Frontal cortex (tissue), 4 donors: ENCODE measurements around the gene CPVL. TPM values are rescaled to one million over a fixed set of nuclear protein-coding genes. Genes with fewer than 3 reads are reported as not detected.
"Not testable (repeated sequence)": the region's sequence is repeated elsewhere in the genome, so short reads cannot be mapped to it uniquely, and the experiment has no call there.

Source experiments
- DNase-seq, 2 donors: peaks; one replicate each; pipeline ENCODE4 v3.0.0; 2012; ENCODE audit warnings: low spot score in 2 of 2
- FAIRE-seq: peaks from 2 replicates; lab custom pipeline; 2012; peaks lifted over from hg19 to GRCh38; lab: Jason Lieb, UNC
- total RNA-seq: library from RNA; depleted of rRNA; stranded (reverse); fragments of >200 nt; gene quantifications from one replicate; pipeline ENCODE4 v1.2.3, GENCODE V29; 2014
- donor health status: control.
- donor health status: control.
- donor health status: control.

CPVL gene
- total RNA-seq, 1 donor from 2014 or later, result 54.6 TPM

DNA sequence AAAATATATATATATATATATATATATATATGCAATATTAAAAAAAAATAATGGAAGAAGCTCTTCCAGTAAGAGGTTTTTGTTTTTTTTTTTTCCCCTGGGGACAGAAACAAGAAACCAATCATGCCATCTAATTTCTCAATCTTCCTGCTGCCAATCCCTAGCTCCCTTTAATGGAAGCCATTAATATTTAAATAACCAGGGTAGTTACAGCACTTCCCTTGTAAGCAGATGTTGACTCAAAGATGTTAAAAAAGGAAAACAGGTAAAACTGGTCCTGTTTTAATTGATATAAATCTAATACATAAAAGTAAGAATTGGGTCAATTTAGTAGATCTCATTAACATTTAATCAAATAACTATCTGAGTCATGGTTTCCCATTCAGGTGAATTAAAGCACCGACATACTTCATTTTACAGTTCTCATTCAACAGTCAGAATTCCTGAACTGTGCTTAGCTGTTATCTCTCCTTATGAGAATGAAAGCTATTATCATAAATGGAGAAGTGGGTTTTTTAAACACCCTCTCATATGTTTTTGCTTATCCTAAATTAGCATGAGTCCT is 22.6 kb downstream of the CPVL start:
- no peak for DNase-seq
- FAIRE-seq, result no peak

- no peak for FAIRE-seq
Observed at GRCh38 chr7:29122759-29123158, 23.6 kb downstream of the CPVL start.

GRCh38 chr7:29122081-29122480 is 24.3 kb downstream of the CPVL start:
- FAIRE-seq, result no peak
- no peak for DNase-seq

More at GRCh38 chr7:29122759-29123158, 23.6 kb downstream of the CPVL start:
- no peak for DNase-seq

DNA sequence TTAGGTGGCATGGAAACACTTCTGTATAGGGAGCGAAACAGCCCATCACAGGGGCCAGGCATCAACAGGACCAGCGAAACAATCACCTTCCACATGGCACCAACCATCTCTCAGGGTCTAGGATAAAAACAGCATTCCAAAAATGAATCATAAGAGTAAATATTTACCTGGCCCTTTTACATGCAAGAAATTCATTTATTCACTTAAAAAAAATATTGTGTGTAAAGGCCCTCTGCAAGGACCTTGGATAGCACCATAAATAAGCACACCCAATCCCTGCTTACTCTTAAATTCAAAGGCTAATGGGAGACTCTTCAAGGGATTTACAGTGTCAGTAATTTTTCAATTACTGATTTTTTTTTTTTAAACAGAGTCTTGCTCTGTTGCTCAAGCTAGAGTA is 25.4 kb downstream of the CPVL start:
- FAIRE-seq (no peak), DNase-seq (no peak)

DNA sequence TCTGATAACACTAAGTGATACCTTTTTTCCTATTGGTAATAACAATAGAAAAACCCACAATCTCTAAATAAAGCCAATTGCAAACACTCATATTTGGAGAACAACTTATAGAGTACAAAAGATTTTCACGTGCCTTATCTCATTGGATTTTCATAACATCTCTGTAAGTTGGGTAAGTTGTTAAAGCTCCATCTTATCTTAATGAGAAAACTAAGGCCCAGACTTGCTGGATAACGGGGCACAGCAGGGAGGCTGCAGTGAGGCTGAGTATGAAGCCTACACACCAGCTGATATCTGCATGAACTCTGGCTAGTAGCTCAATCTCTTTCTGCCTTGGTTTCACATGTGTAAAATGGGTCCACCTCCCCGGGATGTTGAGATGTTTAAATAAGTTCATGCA is 26.8 kb downstream of the CPVL start:
- DNase-seq (no peak), FAIRE-seq (no peak)

DNA sequence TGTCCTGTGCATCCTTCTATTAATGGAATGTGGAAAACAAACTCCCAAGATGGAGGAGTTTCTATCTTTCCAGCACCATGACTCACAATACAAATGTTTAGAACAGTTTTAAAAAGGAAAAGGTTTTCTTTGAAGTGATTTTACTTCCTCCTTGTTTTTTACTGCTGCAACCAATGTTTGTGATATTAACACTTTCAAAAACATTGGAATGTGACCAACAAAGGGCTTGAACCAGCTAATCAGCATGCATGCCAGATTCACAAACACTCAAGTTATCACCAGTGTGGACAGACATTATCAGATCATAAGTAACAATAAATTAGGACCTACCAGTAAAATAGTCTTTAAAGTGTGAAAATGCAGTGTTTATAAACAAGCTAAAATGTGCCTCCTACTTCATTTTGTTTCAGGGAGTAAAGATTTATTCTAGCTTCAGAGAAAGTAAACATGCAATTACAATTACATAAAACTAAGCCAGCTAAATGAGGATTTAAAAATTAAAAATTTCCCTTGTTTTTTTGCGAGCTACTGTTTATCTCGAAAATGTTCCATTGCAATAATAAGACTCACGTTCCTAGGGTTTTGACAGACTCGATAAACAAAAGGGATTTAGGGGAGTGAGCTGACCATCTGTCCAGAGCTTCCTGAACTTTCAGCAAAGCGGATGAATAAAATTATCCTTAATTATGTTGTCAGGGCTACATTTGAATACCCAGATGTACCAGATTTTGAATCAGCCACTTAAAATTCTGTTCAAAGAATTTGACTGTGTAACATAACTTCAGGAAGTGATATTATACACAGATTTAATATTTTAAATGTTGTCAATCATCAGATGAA is 29.8 kb downstream of the CPVL start:
- DNase-seq, result no peak
- FAIRE-seq, result no peak

DNA sequence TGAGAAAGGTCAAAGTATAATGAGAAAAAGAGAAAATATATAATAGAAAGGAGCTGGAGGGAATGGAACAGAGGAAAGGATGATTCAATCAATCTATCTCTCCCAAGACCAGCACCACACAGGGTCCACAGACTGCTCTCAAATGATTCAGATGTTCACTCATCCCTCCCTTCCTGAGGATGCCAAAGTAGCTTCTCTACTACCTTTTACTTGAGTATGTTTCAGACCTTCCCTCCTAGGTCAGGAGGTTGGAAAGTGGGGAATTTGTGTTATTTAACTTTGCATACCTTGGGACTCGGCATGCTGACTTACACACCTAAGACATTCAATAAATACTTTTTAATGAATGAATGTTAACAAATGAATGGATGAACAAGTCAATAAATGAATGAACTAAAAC is 30.6 kb downstream of the CPVL start:
- no peak for DNase-seq
- FAIRE-seq, result no peak

DNA sequence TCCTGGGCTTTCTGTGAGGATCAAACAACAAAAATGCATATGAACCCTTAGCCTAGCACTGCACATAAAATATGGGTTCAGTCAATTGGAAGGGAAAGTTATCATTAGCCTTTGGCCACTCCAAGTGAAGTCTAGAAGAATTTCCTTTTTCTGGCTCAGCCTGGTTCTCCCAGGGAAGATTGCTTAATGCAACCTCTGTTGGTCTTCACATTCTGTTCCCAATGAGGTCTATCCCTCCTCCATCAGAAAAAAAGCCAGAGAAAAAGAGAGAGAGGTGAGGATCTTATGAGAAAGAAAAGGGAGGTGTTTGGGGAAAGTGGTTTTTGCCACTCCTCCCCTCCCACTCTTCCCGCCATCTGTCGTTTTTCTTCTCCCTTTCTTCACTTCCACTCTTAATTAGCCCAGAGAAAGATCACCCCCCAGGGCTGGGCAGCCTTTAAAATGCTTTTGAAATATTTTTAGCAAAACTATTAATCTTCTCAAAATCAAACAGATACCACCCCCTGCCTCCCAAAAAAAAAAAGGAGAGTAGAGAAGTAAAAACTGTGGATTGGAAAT is 31.1 kb downstream of the CPVL start:
- FAIRE-seq (no peak), DNase-seq (no peak)

DNA sequence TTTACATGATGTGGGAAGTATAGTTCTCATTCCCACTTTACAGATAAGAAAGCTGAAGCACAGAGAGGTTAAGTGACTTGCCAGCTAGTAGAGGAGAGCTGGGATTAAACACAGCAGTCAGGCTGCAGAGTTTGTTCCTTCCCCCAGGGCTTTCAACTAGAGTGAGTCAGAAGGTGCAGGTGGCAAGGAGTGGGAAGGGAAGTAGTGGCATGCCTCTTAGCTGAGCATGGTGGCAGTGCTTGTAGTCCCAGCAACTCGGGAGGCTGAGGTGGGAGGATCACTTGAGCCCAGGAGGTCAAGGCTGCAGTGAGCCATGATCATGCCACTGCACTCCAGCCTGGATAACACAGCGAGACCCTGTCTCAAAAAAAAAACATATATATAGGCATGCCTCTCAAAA is 32.1 kb downstream of the CPVL start:
- DNase-seq, FAIRE-seq: not testable (repeated sequence)

GRCh38 chr7:29113384-29114102 is 32.8 kb downstream of the CPVL start:
- no peak for FAIRE-seq

GRCh38 chr7:29112721-29113120 is 33.6 kb downstream of the CPVL start:
- FAIRE-seq (no peak), DNase-seq (no peak)

More at GRCh38 chr7:29113384-29114102, 32.8 kb downstream of the CPVL start:
- no peak for DNase-seq

DNA sequence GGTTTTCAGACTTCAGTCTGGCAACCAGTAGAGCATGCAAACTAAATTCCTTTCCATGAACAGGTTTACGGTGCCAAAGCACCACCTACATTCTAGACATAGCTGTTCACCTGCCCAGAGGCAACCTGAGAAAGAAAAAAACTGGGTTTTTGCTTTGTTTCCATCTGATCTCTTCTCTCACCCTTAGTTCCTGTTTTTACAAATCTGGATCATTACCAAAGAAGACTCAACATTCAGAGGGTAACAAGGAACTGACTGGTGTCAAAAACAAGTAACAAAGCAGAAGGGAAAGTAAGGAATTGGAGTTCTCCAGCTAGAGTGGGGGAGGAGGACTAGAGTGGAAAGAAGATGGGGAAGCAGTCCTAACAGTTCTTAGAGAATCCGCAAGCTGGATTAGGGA is 36.4 kb downstream of the CPVL start:
- FAIRE-seq (no peak), DNase-seq (no peak)

DNA sequence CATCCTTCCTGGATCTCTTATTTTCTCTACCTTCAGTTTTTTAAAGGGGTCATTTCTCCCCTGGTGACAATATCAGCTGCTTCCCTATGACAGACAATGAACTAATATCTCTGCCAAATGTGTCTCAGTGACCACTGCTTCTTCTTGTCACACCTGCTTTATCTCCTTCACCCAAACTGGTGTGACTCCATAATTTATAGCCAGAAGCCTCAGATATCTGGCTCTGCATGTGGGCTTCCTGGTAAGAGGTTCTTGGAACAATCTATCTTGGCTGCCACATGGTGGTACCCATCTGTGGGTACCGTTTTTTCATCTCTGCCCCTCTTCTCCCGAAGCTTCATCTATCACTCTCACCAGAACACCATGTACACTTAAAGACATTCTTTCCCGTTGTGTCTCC is 37.0 kb downstream of the CPVL start:
- no peak for DNase-seq
- no peak for FAIRE-seq

GRCh38 chr7:29107056-29107455 is 39.3 kb downstream of the CPVL start:
- DNase-seq, result no peak
- FAIRE-seq, result no peak

DNA sequence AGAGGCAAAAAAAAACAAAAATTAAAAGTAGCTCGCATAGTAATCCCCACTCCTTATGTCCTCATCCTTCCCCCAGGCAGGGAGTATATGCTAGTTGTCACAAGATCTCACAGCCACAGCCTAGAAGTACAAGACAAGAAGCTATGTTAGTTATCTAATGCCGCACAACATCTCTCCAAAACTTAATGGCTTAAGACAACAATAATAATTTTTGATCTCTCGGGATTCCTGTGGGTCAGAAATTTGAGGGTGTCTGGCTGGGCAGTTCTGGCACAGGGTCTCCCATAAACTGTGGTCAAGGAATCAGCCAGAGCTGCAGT is 39.7 kb downstream of the CPVL start:
- no peak for FAIRE-seq

DNA sequence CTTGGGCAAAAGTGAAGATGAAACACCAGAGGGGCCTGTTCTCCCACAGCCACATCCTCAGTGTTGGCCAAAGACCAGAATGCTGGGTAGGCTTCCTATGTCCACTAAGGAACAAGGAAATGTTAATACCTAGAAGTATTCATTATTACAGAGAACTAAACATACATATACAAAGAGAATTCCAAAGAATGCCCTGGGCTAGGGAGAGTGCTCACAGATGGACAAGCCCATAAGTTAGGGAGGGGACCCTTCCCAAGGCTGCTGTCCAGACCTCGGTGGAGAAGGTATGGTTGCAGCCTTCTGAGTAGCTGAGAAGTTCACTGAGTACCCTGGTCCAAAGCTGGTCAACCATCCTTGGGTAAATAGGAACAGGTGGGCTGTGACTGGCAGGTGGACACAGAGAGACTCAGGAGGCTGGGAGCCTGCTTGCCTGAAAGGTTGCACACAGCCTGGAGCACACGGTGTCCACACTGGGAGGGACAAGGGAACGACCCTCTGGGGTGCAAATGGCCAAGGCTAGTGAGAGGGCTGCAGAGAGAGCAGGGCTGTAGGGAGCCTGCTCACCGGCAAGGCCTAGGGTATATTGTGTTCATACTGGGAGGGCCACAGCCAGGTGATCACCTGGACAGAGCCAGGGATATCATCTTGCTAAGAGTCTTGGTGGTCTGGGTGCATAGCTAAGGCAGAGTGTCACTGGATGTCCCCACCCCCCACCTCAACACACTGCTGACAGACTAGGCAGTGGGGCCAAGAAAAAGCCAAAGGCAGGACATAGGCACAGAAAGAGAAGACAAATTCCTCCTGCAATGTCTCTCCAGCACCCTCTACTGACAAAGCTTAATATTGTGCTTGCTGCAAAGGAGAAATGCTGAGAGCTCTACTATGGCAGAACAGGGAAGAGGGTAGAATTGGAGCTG is 40.3 kb downstream of the CPVL start:
- FAIRE-seq (peak; percentile 36), DNase-seq (no peak)

More for the DNA sequence above, 39.7 kb downstream of the CPVL start:
- DNase-seq, result no peak

DNA sequence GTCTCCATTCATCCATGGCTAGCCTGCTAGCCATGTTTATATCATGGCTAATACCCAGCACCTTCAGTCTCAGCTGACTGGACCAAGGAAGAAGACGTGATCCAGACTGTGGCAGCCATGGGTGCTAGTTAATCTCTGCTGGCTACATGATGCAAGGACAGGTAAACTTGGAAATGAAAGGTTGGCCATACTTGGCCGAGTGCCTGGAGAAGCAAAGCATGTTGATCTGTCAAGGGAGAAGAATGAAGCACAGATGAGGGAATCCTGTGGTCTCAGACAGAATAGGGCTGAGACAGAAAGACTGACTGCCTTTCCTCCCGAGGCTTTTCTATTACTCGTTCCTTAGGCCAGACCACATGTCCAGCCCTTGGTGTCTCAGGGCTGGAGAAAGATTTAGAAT is 41.1 kb downstream of the CPVL start:
- FAIRE-seq (no peak), DNase-seq (no peak)

DNA sequence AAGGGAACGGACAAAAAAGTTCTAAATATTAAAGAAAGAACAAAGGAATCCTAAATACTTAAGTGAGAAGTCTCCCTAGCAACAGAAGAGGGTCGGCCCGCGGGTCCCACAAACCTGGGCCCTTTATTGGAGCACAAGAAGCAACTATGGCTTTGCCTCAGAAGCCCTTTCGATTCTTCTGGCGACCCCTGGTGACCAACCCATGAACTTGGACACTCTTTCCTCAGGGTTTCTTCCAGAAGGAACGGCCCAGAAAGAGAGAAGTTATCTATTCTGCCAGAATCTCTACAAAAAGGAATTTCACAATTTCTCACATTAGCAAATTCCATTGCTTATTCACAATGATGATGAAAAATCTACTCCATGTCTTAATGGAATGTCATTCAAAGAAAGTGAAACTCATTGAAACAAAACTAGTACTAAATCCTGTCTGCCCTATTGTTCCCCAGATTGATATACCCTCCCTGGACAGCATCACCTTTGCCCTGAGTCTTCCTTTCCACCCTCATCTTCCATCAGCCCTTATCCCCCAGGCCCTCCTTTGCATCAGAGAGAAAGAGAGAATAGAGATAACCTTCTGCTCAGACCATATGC is 43.7 kb downstream of the CPVL start:
- DNase-seq (peak in 1 of 2 donors; percentile 30), FAIRE-seq (no peak)

- DNase-seq, result no peak
- no peak for FAIRE-seq
Observed at GRCh38 chr7:29100924-29101323, 45.4 kb downstream of the CPVL start.
